ENCODE data around the gene SLC1A5. TPM values are rescaled to one million over a fixed set of nuclear protein-coding genes. Genes with fewer than 3 reads are reported as not detected.

SLC1A5 gene
- total RNA-seq, 1 donor from 2014 or later = 91.4 TPM

GRCh38 chr19:46742926-46743480, 45.4 kb downstream of the SLC1A5 start:
- peak overlapping the region; percentile 70 for H3K4me3 Mint-ChIP-seq

GRCh38 chr19:46741447-46741846, 46.9 kb downstream of the SLC1A5 start:
- DNase-seq (ENCODE audit: extremely low spot score, unreplicated experiment) = no peak
- no peak overlapping the region for H3K27ac Mint-ChIP-seq
- no peak overlapping the region for H3K4me3 Mint-ChIP-seq
- TF ChIP-seq CTCF (conservative IDR thresholded peaks at IDR 0.05) = no peak
- no peaks in the 10 kb centered on the region for H3K9me3 Mint-ChIP-seq
- no peaks in the 10 kb centered on the region for H3K36me3 Mint-ChIP-seq
- peaks cover 41% of the 10 kb centered on the region for H3K4me1 Mint-ChIP-seq (ENCODE audit: unreplicated experiment)
- H3K27me3 Mint-ChIP-seq = no peaks in the 10 kb centered on the region

More at GRCh38 chr19:46742926-46743480, 45.4 kb downstream of the SLC1A5 start:
- H3K36me3 Mint-ChIP-seq = no peaks in the 10 kb centered on the region
- H3K4me1 Mint-ChIP-seq (ENCODE audit: unreplicated experiment) = peaks cover 37% of the 10 kb centered on the region
- no peaks in the 10 kb centered on the region for H3K9me3 Mint-ChIP-seq
- no peak for TF ChIP-seq CTCF (conservative IDR thresholded peaks at IDR 0.05)
- H3K27me3 Mint-ChIP-seq = no peaks in the 10 kb centered on the region
- DNase-seq (ENCODE audit: extremely low spot score, unreplicated experiment) = no peak
- H3K27ac Mint-ChIP-seq = peak overlapping the region; percentile 51

- DNase-seq (ENCODE audit: extremely low spot score, unreplicated experiment) = no peak
- Mint-ChIP-seq H3K36me3 (no peaks in the 10 kb centered on the region), H3K9me3 (no peaks in the 10 kb centered on the region), H3K27me3 (no peaks in the 10 kb centered on the region), H3K4me3 (no peak overlapping the region), H3K4me1 (ENCODE audit: unreplicated experiment) (peaks cover 33% of the 10 kb centered on the region), H3K27ac (peak overlapping the region; percentile 50)
- TF ChIP-seq CTCF (conservative IDR thresholded peaks at IDR 0.05) = no peak
These were observed 49.1 kb downstream of the SLC1A5 start for GRCh38 chr19:46739290-46739771.

GRCh38 chr19:46737761-46738171, 50.6 kb downstream of the SLC1A5 start:
- no peak overlapping the region for H3K4me3 Mint-ChIP-seq
- no peak for DNase-seq (ENCODE audit: extremely low spot score, unreplicated experiment)
- no peaks in the 10 kb centered on the region for H3K9me3 Mint-ChIP-seq
- H3K27me3 Mint-ChIP-seq = no peaks in the 10 kb centered on the region
- peaks cover 3% of the 10 kb centered on the region for H3K36me3 Mint-ChIP-seq
- no peak overlapping the region for H3K27ac Mint-ChIP-seq
- peaks cover 25% of the 10 kb centered on the region for H3K4me1 Mint-ChIP-seq (ENCODE audit: unreplicated experiment)
- no peak for TF ChIP-seq CTCF (conservative IDR thresholded peaks at IDR 0.05)

GRCh38 chr19:46737298-46737654, 51.1 kb downstream of the SLC1A5 start:
- no peak for TF ChIP-seq CTCF (conservative IDR thresholded peaks at IDR 0.05)
- Mint-ChIP-seq H3K9me3 (no peaks in the 10 kb centered on the region), H3K36me3 (peaks cover 3% of the 10 kb centered on the region), H3K27me3 (no peaks in the 10 kb centered on the region), H3K4me3 (no peak overlapping the region), H3K27ac (no peak overlapping the region), H3K4me1 (ENCODE audit: unreplicated experiment) (peaks cover 23% of the 10 kb centered on the region)
- DNase-seq (ENCODE audit: extremely low spot score, unreplicated experiment) = no peak
